Measurements from ENCODE around the gene CEP170.

Gene CEP170
- total RNA-seq, result 44.3 reads per million, percentile 65 among the genes with 10 or more reads in this experiment

DNA sequence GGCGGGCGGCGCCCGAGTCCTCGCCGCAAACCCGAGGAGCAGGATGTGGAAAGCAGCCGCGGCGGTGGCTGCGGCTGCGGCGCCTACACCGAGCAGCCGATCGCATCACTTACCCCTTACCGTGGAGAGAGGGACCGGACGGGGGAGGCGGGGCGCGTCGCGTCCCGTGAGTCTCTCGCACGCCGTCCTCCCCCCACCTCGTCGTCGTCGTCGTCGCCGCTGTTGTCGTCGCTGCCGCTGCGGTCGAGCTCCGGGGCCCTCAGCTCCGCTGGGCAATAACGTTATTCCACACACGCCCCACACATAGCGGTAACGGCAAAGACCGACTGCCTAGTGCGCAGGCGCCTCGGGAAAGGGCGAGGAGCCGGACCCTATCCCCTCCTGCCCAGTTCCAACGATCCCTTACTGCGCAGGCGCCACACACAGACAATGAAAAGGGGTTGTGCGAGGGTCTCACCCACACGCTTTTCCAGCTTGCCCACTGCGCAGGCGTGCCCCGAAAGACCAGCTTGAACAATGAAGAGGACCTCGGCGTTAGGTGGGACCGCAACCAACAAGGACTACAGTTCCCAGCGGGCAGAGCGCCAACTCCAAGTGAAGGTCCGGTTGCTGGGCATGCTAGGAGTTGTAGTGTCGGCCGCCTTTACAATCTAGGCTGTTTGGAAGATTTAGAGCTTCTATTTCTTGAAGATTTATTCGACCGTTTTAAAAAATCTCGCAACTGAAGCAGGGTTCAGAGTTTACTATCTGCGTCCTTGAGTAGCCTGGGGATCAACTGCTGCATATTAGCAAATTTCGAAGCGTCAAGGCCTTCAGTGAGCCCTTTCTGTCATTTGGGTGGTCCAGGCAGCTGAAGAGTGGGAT is at the start of gene CEP170:
Gene CEP170, minus strand, starts transcription at position 355 of the 864 bp plus-strand sequence. CDS start 30,001 bp downstream, outside the sequence.
- peak; percentile 83 for DNase-seq

- no peak for DNase-seq
Measured at GRCh38 chr1:243301059-243301458, 46.0 kb upstream of the CEP170 start.

DNA sequence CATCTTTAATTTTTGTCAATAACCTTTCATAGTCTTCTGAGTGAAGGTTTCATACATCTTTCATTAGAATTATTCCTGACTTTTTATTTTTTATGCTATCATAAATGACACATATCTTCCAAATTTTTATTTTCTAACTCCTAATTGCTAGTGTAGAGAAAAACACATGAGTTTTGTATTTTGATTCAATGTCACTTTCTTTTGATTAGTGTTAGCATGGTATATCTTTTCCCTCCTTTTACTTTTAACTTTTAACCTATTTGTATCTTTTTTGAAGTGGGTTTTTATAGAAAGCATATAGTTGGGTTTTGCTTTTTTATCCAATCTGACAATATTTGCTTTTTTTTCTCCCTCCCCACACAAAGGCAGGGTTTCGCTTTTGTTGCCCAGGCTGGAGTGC is 44.0 kb upstream of the CEP170 start:
- no peak for DNase-seq

- DNase-seq, result no peak
Measured at GRCh38 chr1:243294723-243295121, 39.6 kb upstream of the CEP170 start.

DNA sequence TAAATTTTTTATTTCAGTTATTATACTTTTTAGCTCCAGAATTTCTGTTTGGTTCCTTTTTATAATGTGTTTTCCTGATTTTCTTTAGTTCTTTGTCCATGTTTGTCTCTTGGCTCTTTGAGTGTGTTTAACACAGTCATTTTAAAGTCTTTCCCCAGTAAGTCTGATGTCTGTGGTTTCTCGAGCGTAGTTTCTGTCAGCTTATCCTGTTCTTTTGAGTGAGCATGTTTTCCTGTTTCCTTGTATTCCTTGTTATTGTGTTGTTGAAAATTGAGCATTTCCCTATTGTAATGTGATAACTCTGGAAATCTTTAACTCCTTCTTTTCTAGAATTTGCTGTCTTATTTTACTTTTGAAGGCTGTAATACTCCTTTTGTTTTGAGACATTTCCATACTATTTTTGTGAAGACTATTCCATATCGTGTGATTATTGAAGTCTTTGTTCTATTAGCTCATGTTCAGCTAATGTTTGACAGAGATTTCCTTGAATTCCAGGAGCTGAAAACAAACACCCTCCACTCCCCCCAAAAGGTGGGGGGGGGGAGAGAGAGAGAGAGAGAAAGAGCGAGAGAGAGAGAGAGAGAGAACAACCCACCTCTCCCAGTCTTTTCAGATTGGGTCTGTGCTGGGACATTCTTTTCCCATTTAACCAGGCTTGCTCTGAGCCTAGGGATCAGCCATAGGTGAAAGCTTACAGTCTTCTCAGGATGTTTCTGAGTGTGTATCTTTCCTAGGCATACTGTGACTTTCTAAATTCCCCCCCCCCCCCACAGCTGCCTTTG is 39.1 kb upstream of the CEP170 start:
- no peak for DNase-seq

GRCh38 chr1:243292117-243292516 is 37.0 kb upstream of the CEP170 start:
- DNase-seq, result no peak

DNA sequence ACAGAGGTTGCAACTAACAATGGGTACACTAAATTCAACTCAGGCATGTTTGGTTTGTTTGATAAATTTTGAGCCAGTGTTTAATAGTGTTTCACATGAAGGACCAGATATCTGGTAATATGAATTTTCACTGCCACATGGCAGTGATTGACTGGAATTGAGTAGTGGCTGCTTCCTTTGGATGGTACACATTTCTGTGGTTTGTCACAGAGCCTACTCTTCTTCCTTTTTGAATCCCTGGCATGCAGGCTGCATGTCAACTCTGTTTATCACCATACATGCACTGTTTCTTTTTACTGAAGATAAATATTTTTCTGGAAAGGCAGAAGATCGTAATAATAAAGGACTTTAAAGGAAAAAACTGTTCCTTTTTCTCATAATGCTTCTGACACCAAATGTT is 36.2 kb upstream of the CEP170 start:
- DNase-seq, result no peak

DNA sequence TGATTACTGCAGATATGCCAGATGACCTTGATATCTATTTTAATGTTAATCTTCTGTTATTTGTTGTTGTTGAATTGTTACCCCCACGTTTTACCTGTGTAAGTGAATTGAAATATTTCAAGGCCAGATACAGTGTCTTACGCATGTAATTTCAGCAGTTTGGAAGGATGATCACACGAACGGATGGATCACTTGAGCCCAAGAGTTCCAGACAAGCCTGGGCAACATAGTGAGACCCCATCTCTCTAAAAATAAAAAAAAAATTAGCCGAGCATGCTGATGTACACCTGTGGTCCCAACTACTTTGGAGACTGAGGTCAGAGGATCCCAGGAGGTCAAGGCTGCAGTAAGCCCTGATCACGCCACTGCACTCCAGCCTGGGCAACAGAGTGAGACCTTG is 33.0 kb upstream of the CEP170 start:
- DNase-seq, result no peak

- no peak for DNase-seq
Measured at GRCh38 chr1:243287652-243288051, 32.6 kb upstream of the CEP170 start.

DNA sequence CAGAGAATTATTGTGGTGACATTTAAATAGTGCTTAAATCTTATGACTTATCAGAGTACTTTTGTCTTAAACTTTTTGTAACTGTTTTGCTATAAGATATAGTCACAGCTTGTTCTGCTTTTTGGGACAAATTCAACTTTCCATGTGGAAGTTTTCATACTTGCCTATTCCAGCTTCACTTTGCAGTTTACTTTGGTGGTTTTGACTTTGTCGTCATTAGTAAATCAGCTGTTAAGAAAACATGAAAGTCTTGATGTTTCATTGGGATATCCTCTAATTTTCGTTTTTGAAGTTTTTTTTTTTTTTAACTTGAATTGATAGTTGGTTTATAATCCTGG is 32.0 kb upstream of the CEP170 start:
- no peak for DNase-seq

- DNase-seq, result no peak
Measured at GRCh38 chr1:243286409-243287122, 31.5 kb upstream of the CEP170 start.

DNA sequence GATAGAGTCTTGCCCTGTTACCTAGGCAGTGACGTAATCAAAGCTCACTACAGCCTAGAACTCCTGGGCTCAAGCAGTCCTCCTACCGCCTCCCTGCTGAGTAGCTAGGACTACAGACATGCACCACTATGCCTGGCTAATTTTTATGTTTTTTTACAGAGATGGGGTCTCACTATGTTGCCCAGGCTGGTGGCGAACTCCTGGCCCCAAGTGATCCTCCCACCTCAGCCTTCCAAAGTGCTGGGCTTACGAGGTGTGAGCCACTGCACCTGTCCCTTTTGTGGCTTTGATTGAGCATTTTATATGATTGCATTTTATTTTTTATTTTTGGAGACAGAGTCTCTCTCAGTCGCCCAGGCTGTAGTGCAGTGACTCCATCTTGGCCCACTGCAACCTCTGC is 26.6 kb upstream of the CEP170 start:
- no peak for DNase-seq

- DNase-seq, result no peak
Measured at GRCh38 chr1:243280571-243281129, 25.6 kb upstream of the CEP170 start.

GRCh38 chr1:243275316-243275715 is 20.2 kb upstream of the CEP170 start:
- DNase-seq, result no peak

DNA sequence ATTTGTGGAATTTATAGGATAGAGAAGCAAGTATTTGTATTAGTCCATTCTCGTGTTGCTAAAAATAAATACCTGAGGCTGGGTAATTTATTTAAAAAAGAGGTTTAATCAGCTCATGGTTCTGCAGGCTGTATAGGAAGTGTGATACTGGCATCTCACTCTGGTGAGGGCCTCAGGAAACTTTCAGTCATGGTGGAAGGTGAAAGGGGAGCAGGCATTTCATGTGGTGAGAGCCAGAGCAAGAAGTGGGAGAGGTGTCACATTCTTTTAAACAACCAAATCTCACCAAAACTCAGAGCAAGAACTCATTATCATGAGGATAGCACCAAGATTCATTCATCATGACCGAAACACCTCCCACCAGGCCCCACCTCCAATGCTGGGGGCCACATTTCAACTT is 18.9 kb upstream of the CEP170 start:
- DNase-seq, result no peak

DNA sequence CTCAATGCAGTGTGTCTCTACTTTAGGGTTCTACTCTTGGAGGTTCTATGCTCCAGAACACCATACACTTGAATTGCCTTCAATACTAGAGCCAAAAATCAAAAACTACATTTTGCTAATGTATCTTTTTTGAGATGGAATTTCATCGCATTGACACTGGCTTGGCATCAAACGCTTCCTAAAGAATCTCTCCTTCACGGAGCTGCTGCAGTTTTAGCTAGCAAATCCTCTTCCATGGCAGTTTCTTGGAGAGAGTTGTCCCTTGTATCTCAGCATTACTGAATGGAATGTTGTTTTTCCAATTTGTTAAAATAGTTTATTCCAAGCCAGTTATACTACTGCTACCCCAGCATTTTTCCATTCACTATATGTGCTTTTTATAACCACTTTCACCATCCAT is 18.4 kb upstream of the CEP170 start:
- no peak for DNase-seq

GRCh38 chr1:243272401-243272800 is 17.3 kb upstream of the CEP170 start:
- no peak for DNase-seq

- no peak for DNase-seq
Measured at GRCh38 chr1:243271996-243272395, 16.9 kb upstream of the CEP170 start.

DNA sequence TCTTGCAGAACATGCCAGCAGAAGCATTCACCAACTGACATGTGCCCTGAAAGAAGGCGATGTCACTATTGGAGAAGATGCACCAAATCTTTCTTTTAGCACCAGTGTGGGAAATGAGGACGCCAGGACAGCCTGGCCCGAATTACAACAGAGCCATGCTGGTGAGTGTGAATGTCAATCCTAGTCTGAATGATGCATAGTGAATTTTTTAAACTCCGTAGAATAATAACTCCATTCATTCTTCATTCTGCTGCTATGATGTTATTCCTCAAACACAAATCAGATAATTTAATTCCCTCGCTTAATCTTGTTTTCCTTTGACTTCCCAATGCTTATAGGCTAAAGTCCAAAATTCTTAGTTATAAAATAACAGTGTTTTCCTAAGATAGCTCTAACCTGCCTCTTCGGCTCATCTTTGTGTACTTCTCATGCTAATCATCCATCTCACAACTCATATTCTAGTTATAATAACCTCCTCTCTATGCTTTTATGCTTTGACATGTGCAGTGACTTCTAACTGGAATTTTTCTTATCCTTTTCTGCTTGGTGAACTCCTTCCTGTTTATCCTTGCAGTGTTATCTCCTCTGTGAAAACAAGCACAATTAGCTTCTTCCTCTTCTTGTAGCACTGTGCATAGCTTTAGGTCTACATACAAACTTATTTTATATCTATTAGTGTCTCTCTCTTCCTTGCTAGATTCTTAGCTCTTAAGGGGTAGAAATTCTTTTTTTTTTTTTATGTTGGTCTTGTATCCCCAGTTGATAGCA is 15.2 kb upstream of the CEP170 start:
- DNase-seq, result no peak

DNA sequence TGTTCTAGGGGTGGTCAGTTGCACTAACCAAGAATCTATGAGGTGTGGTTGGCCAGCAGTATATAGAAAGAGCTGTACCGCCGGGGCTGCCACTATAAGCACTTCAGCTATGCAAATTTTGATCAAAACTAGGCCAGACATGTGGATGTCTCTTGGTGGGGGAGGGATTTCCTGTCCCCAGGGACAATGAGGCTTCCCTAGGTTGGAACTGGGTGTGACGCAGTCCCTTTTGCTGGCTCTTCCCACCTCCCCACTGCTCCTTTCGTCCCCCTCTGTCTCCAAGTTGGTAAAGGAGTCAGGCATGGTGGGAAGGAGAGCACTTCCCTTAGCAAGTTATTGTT is 14.3 kb upstream of the CEP170 start:
- DNase-seq, result no peak

GRCh38 chr1:243268751-243269460 is 13.8 kb upstream of the CEP170 start:
- DNase-seq, result no peak

Data from effector CD4-positive, alpha-beta T cell (primary cell).